ENCODE results near the gene RBM20.
A peak's percentile ranks its signal among the peaks of the same experiment; 100 is the strongest.

Gene RBM20

GRCh38 chr10:110798340-110798739 lies 154.2 kb downstream of the RBM20 start:
- Mint-ChIP-seq H3K27ac (no peak overlapping the region), H3K4me1 (peaks cover 40% of the 10 kb centered on the region), H3K9me3 (no peaks in the 10 kb centered on the region), H3K36me3 (ENCODE audit: low read depth) (peaks cover 10% of the 10 kb centered on the region), H3K4me3 (no peak overlapping the region), H3K27me3 (ENCODE audit: low read depth) (no peaks in the 10 kb centered on the region)
- TF ChIP-seq CTCF (IDR thresholded peaks at IDR 0.05; ENCODE audit: unreplicated experiment in 3 of 3): no peak

GRCh38 chr10:110802090-110802489 lies 158.0 kb downstream of the RBM20 start:
- no peaks in the 10 kb centered on the region for H3K27me3 Mint-ChIP-seq (ENCODE audit: low read depth)
- peaks cover 34% of the 10 kb centered on the region for H3K4me1 Mint-ChIP-seq
- peaks cover 10% of the 10 kb centered on the region for H3K36me3 Mint-ChIP-seq (ENCODE audit: low read depth)
- TF ChIP-seq CTCF (IDR thresholded peaks at IDR 0.05; ENCODE audit: unreplicated experiment in 3 of 3): no peak
- peak overlapping the region; percentile 82 to 83 (median 82) for H3K27ac Mint-ChIP-seq
- H3K9me3 Mint-ChIP-seq: no peaks in the 10 kb centered on the region
- no peak overlapping the region for H3K4me3 Mint-ChIP-seq

GRCh38 chr10:110802551-110803238 lies 158.6 kb downstream of the RBM20 start:
- H3K4me1 Mint-ChIP-seq: peaks cover 34% of the 10 kb centered on the region
- H3K9me3 Mint-ChIP-seq: no peaks in the 10 kb centered on the region
- no peak for TF ChIP-seq CTCF (IDR thresholded peaks at IDR 0.05; ENCODE audit: unreplicated experiment in 3 of 3)
- H3K27ac Mint-ChIP-seq: peak overlapping the region; percentile 82 to 83 (median 82)
- no peak overlapping the region for H3K4me3 Mint-ChIP-seq
- H3K36me3 Mint-ChIP-seq (ENCODE audit: low read depth): peaks cover 10% of the 10 kb centered on the region
- H3K27me3 Mint-ChIP-seq (ENCODE audit: low read depth): no peaks in the 10 kb centered on the region

GRCh38 chr10:110803239-110803749 lies 159.2 kb downstream of the RBM20 start:
- peak overlapping the region; percentile 82 to 83 (median 82) for H3K27ac Mint-ChIP-seq
- peaks cover 34% of the 10 kb centered on the region for H3K4me1 Mint-ChIP-seq
- H3K36me3 Mint-ChIP-seq (ENCODE audit: low read depth): peaks cover 8% of the 10 kb centered on the region
- H3K9me3 Mint-ChIP-seq: no peaks in the 10 kb centered on the region
- TF ChIP-seq CTCF (IDR thresholded peaks at IDR 0.05; ENCODE audit: unreplicated experiment in 3 of 3): no peak
- H3K27me3 Mint-ChIP-seq (ENCODE audit: low read depth): no peaks in the 10 kb centered on the region
- no peak overlapping the region for H3K4me3 Mint-ChIP-seq

GRCh38 chr10:110803830-110804338 lies 159.7 kb downstream of the RBM20 start:
- Mint-ChIP-seq H3K27ac (peak overlapping the region; percentile 50 to 82 (median 72)), H3K36me3 (ENCODE audit: low read depth) (peaks cover 8% of the 10 kb centered on the region), H3K9me3 (no peaks in the 10 kb centered on the region), H3K4me3 (no peak overlapping the region), H3K4me1 (peaks cover 34% of the 10 kb centered on the region), H3K27me3 (ENCODE audit: low read depth) (peaks cover 4% of the 10 kb centered on the region)
- peak; percentile 31 to 50 (median 42) for TF ChIP-seq CTCF (IDR thresholded peaks at IDR 0.05; ENCODE audit: unreplicated experiment in 3 of 3)

GRCh38 chr10:110804376-110804775 lies 160.2 kb downstream of the RBM20 start:
- Mint-ChIP-seq H3K4me3 (no peak overlapping the region), H3K9me3 (no peaks in the 10 kb centered on the region), H3K27me3 (ENCODE audit: low read depth) (peaks cover 4% of the 10 kb centered on the region), H3K27ac (peak overlapping the region; percentile 50 to 82 (median 72)), H3K4me1 (peaks cover 34% of the 10 kb centered on the region), H3K36me3 (ENCODE audit: low read depth) (peaks cover 8% of the 10 kb centered on the region)
- TF ChIP-seq CTCF (IDR thresholded peaks at IDR 0.05; ENCODE audit: unreplicated experiment in 3 of 3): no peak
